Measurements from ENCODE around the gene ATRN.

The ATRN gene

DNA sequence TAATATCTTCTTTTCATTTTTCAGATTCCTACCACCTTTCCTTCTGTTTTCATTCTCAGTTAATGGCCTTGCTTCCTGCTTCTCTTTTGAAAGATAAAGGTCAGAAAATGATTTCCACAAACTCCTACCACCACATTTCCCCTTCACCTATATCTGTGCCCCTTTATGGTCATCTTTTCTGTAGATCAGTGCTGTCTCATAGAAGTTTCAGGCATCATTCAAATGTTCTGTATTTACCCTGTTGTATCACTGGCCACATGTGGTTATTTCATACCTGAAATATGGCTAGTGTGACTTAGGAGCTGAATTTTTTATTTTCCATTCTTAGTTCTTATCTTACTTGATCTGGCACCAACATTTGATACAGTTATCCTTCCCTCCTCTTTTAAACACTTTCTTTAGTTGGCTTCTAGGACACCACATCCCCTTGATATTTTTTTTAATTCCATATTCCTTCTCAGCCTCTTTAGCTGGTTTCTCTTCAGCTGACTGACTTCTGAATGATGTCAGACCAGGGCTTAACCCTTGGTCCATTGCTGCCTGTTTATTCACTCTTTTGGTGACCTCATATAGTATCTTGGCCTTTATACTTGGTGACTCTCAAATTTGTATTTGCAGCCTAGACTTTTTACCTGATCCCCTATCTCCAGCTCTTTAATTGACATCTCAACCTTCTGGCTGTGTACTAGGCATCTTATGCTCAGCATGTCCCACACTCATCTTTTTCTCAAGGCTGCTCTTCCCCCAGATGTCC lies 81.0 kb downstream of the ATRN start:
- TF ChIP-seq, protein P1, sequence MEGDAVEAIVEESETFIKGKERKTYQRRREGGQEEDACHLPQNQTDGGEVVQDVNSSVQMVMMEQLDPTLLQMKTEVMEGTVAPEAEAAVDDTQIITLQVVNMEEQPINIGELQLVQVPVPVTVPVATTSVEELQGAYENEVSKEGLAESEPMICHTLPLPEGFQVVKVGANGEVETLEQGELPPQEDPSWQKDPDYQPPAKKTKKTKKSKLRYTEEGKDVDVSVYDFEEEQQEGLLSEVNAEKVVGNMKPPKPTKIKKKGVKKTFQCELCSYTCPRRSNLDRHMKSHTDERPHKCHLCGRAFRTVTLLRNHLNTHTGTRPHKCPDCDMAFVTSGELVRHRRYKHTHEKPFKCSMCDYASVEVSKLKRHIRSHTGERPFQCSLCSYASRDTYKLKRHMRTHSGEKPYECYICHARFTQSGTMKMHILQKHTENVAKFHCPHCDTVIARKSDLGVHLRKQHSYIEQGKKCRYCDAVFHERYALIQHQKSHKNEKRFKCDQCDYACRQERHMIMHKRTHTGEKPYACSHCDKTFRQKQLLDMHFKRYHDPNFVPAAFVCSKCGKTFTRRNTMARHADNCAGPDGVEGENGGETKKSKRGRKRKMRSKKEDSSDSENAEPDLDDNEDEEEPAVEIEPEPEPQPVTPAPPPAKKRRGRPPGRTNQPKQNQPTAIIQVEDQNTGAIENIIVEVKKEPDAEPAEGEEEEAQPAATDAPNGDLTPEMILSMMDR (IDR thresholded peaks at IDR 0.05; ENCODE audit: insufficient read depth, low read length, missing control alignments): no peak
- no peak overlapping the region for H3K4me3 ChIP-seq (ENCODE audit: low read depth, low read length)
- ChIA-PET CTCF (interaction anchor here (7.3 kb wide), 1 partner anchor 11 kb away, joined by 62 read pairs; no protein-coding TSS in a partner anchor), POLR2A (no interaction called here)
- no peak for DNase-seq (ENCODE audit: low read depth, low spot score)

GRCh38 chr20:3553663-3554062 lies 82.8 kb downstream of the ATRN start:
- CTCF ChIA-PET: interaction anchor here (1.0 to 7.3 kb wide), 2 partner anchors 9 to 153 kb away, joined by 3 to 62 read pairs; no protein-coding TSS in a partner anchor
- no peak for DNase-seq (ENCODE audit: low read depth, low spot score)
- no peak overlapping the region for H3K4me3 ChIP-seq (ENCODE audit: low read depth, low read length)
- POLR2A ChIA-PET: no interaction called here
- TF ChIP-seq, protein P1 (IDR thresholded peaks at IDR 0.05; ENCODE audit: insufficient read depth, low read length, missing control alignments): no peak

DNA sequence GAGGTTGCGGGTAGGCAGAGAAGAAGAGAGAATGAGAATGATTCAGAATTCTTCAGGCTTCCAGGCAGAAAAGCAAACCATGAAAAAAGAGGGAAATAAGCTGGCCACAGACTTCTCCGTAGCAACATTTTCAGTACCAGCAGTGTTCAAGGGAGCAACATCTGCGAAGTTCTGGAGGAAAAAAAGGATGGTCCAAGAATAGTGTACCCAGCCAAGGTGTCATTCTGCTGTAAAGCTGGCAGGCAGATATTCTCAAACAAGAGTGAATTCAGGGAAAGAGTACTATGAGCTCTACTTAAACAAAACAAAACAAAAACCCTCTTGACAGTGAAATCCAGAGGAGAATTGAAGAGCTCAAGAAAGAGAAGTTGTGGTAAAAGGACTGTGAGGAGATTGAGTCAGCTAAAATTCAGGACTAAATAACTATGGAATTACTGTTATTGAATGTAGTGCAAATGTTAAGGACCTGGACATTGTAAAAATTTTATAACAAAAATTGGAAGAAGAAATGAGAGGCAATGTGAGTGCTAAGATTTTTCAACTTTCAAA lies 86.5 kb downstream of the ATRN start:
- H3K4me3 ChIP-seq (ENCODE audit: low read depth, low read length): no peak overlapping the region
- no peak for DNase-seq (ENCODE audit: low read depth, low spot score)
- ChIA-PET CTCF (interaction anchor here (0.6 kb wide), 1 partner anchor 185 kb away, joined by 3 read pairs; no protein-coding TSS in a partner anchor), POLR2A (no interaction called here)
- TF ChIP-seq, protein P1 (IDR thresholded peaks at IDR 0.05; ENCODE audit: insufficient read depth, low read length, missing control alignments): no peak

DNA sequence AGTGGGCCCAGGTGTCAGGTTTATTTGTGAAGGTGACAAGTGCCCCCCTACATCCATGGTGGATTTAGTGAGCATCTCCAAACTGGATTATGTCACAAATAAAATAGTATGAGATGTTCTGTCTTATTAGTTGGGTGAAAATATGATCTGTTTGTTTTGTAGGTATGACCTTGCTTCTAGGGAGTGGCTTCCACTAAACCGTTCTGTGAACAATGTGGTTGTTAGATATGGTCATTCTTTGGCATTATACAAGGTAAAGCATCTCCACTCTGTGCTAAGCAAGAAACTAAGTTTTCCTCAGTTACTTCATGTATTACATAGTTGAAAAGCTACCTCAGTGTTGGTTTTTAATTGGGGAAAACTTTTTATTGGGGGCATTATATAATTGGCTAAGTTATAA lies 88.4 kb downstream of the ATRN start:
- TF ChIP-seq, protein P1 (IDR thresholded peaks at IDR 0.05; ENCODE audit: insufficient read depth, low read length, missing control alignments): no peak
- DNase-seq (ENCODE audit: low read depth, low spot score): no peak
- H3K4me3 ChIP-seq (ENCODE audit: low read depth, low read length): no peak overlapping the region
- ChIA-PET POLR2A (no interaction called here), CTCF (interaction anchor here (0.6 to 2.3 kb wide), 3 partner anchors 11 to 15 kb away, joined by 3 to 7 read pairs (median 3); no protein-coding TSS in a partner anchor)

GRCh38 chr20:3559637-3560036 lies 88.8 kb downstream of the ATRN start:
- no peak overlapping the region for H3K4me3 ChIP-seq (ENCODE audit: low read depth, low read length)
- CTCF ChIA-PET: interaction anchor here (0.7 to 2.3 kb wide), 2 partner anchors 12 to 14 kb away, joined by 3 to 7 read pairs; no protein-coding TSS in a partner anchor
- TF ChIP-seq, protein P1 (IDR thresholded peaks at IDR 0.05; ENCODE audit: insufficient read depth, low read length, missing control alignments): no peak
- no peak for DNase-seq (ENCODE audit: low read depth, low spot score)
- POLR2A ChIA-PET: no interaction called here

DNA sequence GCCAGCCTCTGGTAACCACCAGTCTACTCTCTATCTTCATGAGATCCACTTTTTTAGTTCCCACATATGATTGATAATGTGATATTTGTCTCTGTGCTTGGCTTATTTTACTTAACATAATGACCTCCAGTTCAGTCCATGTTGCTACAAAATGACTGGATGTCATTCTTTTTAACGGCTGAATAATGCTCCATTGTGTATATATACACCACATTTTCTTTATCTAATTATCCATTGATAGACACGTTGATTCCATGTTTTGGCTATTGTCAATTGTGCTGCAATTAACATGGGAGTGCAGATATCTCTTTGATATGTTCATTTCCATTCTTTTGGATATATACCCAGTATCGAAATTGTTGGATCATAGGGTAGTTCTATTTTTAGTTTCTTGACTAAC lies 89.3 kb downstream of the ATRN start:
- no peak overlapping the region for H3K4me3 ChIP-seq (ENCODE audit: low read depth, low read length)
- POLR2A ChIA-PET: no interaction called here
- TF ChIP-seq, protein P1 (IDR thresholded peaks at IDR 0.05; ENCODE audit: insufficient read depth, low read length, missing control alignments): no peak
- CTCF ChIA-PET: interaction anchor here (0.7 to 2.3 kb wide), 3 partner anchors 12 to 150 kb away, joined by 3 to 12 read pairs (median 7); no protein-coding TSS in a partner anchor
- DNase-seq (ENCODE audit: low read depth, low spot score): no peak
